Activated CD4-positive, alpha-beta T cell treated with anti-CD3 and anti-CD28 coated beads, Interleukin-2, amount 50 U/mL, for 4 hours (primary cell): Measurements from ENCODE around the gene TC2N.
"Not testable (repeated sequence)": the region's sequence is repeated elsewhere in the genome, so short reads cannot be mapped to it uniquely, and the experiment has no call there.

Experiments used
- DNase-seq, 2 experiments: peaks; one replicate each; pipeline ENCODE4 v3.0.0-alpha.2; 2020

Gene TC2N

GRCh38 chr14:91866511-91867295 lies 633 bp downstream of the TC2N start:
- no peak for DNase-seq

GRCh38 chr14:91866061-91866460 lies 1.3 kb downstream of the TC2N start:
- no peak for DNase-seq

GRCh38 chr14:91862417-91862816 lies 4.9 kb downstream of the TC2N start:
- DNase-seq, result no peak

GRCh38 chr14:91861091-91861490 lies 6.2 kb downstream of the TC2N start:
- no peak for DNase-seq

GRCh38 chr14:91860238-91860637 lies 7.1 kb downstream of the TC2N start:
- no peak for DNase-seq

GRCh38 chr14:91858536-91859275 lies 8.6 kb downstream of the TC2N start:
- no peak for DNase-seq

GRCh38 chr14:91857614-91858013 lies 9.7 kb downstream of the TC2N start:
- no peak for DNase-seq

- no peak for DNase-seq
Observed at GRCh38 chr14:91854327-91854934, 12.9 kb downstream of the TC2N start.

- DNase-seq, result no peak
Observed at GRCh38 chr14:91851563-91851962, 15.8 kb downstream of the TC2N start.

- no peak for DNase-seq
Observed at GRCh38 chr14:91848504-91849001, 18.8 kb downstream of the TC2N start.

- no peak for DNase-seq
Observed at GRCh38 chr14:91847693-91848092, 19.6 kb downstream of the TC2N start.

- DNase-seq, result no peak
Observed at GRCh38 chr14:91845652-91846051, 21.7 kb downstream of the TC2N start.

- not testable (repeated sequence) for DNase-seq
Observed at GRCh38 chr14:91845056-91845455, 22.3 kb downstream of the TC2N start.

- no peak for DNase-seq
Observed at GRCh38 chr14:91844029-91844428, 23.3 kb downstream of the TC2N start.

- no peak for DNase-seq
Observed at GRCh38 chr14:91843437-91843836, 23.9 kb downstream of the TC2N start.

- DNase-seq, result no peak
Observed at GRCh38 chr14:91841065-91841464, 26.3 kb downstream of the TC2N start.

- no peak for DNase-seq
Observed at GRCh38 chr14:91839749-91840148, 27.6 kb downstream of the TC2N start.

- no peak for DNase-seq
Observed at GRCh38 chr14:91837076-91837475, 30.3 kb downstream of the TC2N start.

- DNase-seq, result peak; percentile 89 to 93
Observed at GRCh38 chr14:91835920-91836843, 31.2 kb downstream of the TC2N start.

GRCh38 chr14:91835197-91835919 lies 32.0 kb downstream of the TC2N start:
- no peak for DNase-seq

- DNase-seq, result no peak
Observed at GRCh38 chr14:91834571-91834970, 32.8 kb downstream of the TC2N start.

- no peak for DNase-seq
Observed at GRCh38 chr14:91831337-91831736, 36.0 kb downstream of the TC2N start.
